ENCODE measurements around the gene PROSER1.

GRCh38 chr13:39023761-39024160 lies 14.1 kb downstream of the PROSER1 start:
- TF ChIP-seq CTCF (IDR thresholded peaks at IDR 0.05) (no peak), ZFX (IDR thresholded peaks at IDR 0.05; ENCODE audit: borderline replicate concordance) (no peak)
